ENCODE data around the gene SAMM50. TPM values are rescaled to one million over a fixed set of nuclear protein-coding genes. Genes with fewer than 3 reads are reported as not detected.
A peak's percentile ranks its signal among the peaks of the same experiment; 100 is the strongest.

SAMM50 gene
- total and polyA plus RNA-seq, 2 experiments from 2014 or later: 56.8 to 92.0 TPM

- Histone ChIP-seq H3K4me1 (ENCODE audit: low read depth) (peaks cover 24% of the 10 kb centered on the region), H3K27ac (peak overlapping the region; percentile 79), H3K27me3 (no peaks in the 10 kb centered on the region), H3K9me3 (ENCODE audit: low read depth) (no peaks in the 10 kb centered on the region), H3K36me3 (no peaks in the 10 kb centered on the region), H3K4me3 (no peak overlapping the region)
- DNase-seq (ENCODE audit: low read depth in 1 of 2, low spot score in 1 of 2): peak in 1 of 2 donors; percentile 47
- TF ChIP-seq, protein P1, sequence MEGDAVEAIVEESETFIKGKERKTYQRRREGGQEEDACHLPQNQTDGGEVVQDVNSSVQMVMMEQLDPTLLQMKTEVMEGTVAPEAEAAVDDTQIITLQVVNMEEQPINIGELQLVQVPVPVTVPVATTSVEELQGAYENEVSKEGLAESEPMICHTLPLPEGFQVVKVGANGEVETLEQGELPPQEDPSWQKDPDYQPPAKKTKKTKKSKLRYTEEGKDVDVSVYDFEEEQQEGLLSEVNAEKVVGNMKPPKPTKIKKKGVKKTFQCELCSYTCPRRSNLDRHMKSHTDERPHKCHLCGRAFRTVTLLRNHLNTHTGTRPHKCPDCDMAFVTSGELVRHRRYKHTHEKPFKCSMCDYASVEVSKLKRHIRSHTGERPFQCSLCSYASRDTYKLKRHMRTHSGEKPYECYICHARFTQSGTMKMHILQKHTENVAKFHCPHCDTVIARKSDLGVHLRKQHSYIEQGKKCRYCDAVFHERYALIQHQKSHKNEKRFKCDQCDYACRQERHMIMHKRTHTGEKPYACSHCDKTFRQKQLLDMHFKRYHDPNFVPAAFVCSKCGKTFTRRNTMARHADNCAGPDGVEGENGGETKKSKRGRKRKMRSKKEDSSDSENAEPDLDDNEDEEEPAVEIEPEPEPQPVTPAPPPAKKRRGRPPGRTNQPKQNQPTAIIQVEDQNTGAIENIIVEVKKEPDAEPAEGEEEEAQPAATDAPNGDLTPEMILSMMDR (IDR thresholded peaks at IDR 0.05; ENCODE audit: low read depth, low read length): no peak
These were observed 76.1 kb downstream of the SAMM50 start for GRCh38 chr22:44031158-44031952.

- TF ChIP-seq, protein P1 (IDR thresholded peaks at IDR 0.05; ENCODE audit: low read depth, low read length): no peak
- Histone ChIP-seq H3K9me3 (ENCODE audit: low read depth) (no peaks in the 10 kb centered on the region), H3K27ac (peak overlapping the region; percentile 79), H3K36me3 (no peaks in the 10 kb centered on the region), H3K27me3 (no peaks in the 10 kb centered on the region), H3K4me1 (ENCODE audit: low read depth) (peaks cover 24% of the 10 kb centered on the region), H3K4me3 (no peak overlapping the region)
- peak in 1 of 2 donors; percentile 30 for DNase-seq (ENCODE audit: low read depth in 1 of 2, low spot score in 1 of 2)
These were observed 77.0 kb downstream of the SAMM50 start for GRCh38 chr22:44032126-44032730.

DNA sequence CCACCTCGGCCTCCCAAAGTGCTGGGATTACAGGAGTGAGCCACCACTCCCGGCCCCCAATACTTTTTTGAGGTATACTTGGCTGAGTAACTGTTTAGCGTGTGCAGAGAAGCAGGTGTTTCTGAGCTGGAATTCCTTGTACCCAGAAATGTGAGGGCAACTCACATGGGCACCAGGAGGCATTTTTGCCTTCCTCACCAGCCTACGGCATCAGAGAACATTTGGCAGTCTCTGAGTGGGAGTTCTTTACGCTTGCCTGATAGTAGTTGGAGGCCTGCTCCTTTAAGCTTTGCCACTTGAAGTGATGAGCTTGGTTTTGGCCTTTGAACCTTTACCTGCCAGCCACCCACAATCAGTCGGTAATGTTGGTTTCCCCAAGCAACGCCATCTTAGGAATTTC lies 78.0 kb downstream of the SAMM50 start:
- no peak for DNase-seq (ENCODE audit: low read depth in 1 of 2, low spot score in 1 of 2)
- H3K27me3 ChIP-seq: no peaks in the 10 kb centered on the region
- no peaks in the 10 kb centered on the region for H3K36me3 ChIP-seq
- H3K9me3 ChIP-seq (ENCODE audit: low read depth): no peaks in the 10 kb centered on the region
- peak overlapping the region; percentile 79 for H3K27ac ChIP-seq
- H3K4me1 ChIP-seq (ENCODE audit: low read depth): peaks cover 24% of the 10 kb centered on the region
- TF ChIP-seq, protein P1 (IDR thresholded peaks at IDR 0.05; ENCODE audit: low read depth, low read length): no peak
- no peak overlapping the region for H3K4me3 ChIP-seq

DNA sequence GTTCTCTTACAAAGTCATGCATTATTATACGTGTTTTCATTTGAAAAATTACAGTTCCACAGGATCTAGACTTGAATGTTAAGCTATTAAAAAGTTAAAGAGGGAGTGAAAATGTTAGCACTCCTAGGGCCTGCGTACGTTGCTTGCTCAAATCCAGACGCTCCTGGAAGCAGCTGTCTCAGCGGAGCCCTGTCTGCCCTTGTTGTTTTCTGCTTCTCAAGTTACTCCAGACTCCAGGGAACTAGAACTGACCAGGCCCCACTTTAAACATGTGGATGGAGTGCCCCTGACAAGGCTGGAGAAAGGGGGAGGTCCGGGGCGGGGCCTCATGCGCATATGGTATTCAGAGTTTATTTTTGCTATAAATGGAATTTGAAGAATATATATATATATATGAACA lies 78.5 kb downstream of the SAMM50 start:
- Histone ChIP-seq H3K27ac (peak overlapping the region; percentile 79), H3K27me3 (no peaks in the 10 kb centered on the region), H3K9me3 (ENCODE audit: low read depth) (no peaks in the 10 kb centered on the region), H3K36me3 (no peaks in the 10 kb centered on the region), H3K4me1 (ENCODE audit: low read depth) (peaks cover 24% of the 10 kb centered on the region), H3K4me3 (no peak overlapping the region)
- DNase-seq (ENCODE audit: low read depth in 1 of 2, low spot score in 1 of 2): peak; percentile 19 to 80
- TF ChIP-seq, protein P1 (IDR thresholded peaks at IDR 0.05; ENCODE audit: low read depth, low read length): no peak

DNA sequence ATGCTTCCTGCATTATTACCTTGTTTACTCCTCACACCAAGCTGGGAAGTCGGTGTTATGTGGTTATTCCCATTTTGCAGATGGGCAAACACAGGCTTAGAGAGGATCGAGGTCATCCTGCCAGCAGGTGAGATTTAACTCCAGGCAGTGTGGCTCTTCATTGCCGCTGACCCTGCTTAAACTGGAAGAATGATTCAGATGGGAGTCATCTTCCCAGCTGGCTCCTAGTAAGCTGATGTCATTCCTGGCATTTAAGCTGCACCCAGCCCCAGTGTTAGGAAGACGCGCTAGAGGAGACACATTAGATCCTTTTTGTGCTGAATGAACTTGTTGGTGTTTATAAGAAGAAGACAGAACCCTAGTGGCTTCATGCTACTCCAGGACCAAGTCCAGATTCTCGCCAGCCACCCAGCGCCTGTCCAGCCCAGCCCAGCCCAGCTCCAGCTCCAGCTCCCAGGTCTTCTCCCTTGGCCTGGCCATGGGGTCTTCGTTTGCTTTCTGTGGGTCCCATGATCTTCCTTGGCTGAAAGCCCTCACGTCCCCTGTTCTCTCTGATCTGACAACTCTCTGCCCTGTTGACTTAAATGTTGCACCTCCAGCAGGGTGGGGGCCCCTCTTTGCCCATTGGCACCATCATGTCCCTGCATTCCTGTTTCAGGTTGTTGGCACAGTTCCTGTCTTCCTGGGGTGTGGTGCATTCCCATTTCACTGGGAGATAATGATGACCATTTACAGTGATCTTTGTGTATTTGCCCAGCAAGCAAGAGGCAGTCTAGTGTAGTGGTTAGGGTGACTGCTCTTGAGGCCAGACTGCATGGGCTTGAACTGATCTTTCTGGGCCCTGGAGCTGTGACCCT lies 82.5 kb downstream of the SAMM50 start:
- Histone ChIP-seq H3K9me3 (ENCODE audit: low read depth) (no peaks in the 10 kb centered on the region), H3K27me3 (no peaks in the 10 kb centered on the region), H3K36me3 (no peaks in the 10 kb centered on the region), H3K4me3 (no peak overlapping the region), H3K27ac (no peak overlapping the region), H3K4me1 (ENCODE audit: low read depth) (peaks cover 10% of the 10 kb centered on the region)
- peak in 1 of 2 donors; percentile 82 for DNase-seq (ENCODE audit: low read depth in 1 of 2, low spot score in 1 of 2)
- TF ChIP-seq, protein P1 (IDR thresholded peaks at IDR 0.05; ENCODE audit: low read depth, low read length): no peak
